HCT116 (cell line): ENCODE measurements around the gene CFDP1. TPM values are rescaled to one million over a fixed set of nuclear protein-coding genes. Genes with fewer than 3 reads are reported as not detected.
A peak's percentile ranks its signal among the peaks of the same experiment; 100 is the strongest.

Source experiments
- ATAC-seq: fragments of 200-7000 bp; cut with Tn5 transposase; 2 replicates; pipeline ENCODE4 v1.9.1; 2020; ENCODE audit warnings: mild to moderate bottlenecking, moderate library complexity
- BruUV-seq: library from RNA; stranded (reverse); fragments of 400-500 nt; replicated peaks from 2 replicates; lab custom pipeline; 2021; lab: Mats Ljungman, UMichigan
- CTCF ChIA-PET: fragments of 300-600 bp; sonication (Branson Sonifier 250); formaldehyde crosslinking; loops from one replicate; lab custom pipeline; 2021; ENCODE audit warnings: antibody characterized with exemption; lab: Charles Lee
- POLR2A ChIA-PET: fragments of 300-600, 350-600 bp; sonication (Branson Sonifier 250); formaldehyde crosslinking; loops from one replicate; lab custom pipeline; 2021; ENCODE audit warnings: antibody characterized with exemption; lab: Charles Lee
- RAD21 ChIA-PET, 2 experiments: fragments of 300-600 bp; sonication (Branson Sonifier 250); formaldehyde crosslinking; loops; one replicate each; lab custom pipeline; 2023; ENCODE audit warnings: low total read pairs in 2 of 2; ENCODE audit not compliant: uncharacterized antibody in 2 of 2, unreplicated experiment in 2 of 2, low non-redundant PET in 1 of 2; lab: Charles Lee
- DNase-seq: peaks from one replicate; pipeline ENCODE4 v3.0.0-alpha.2; 2010; ENCODE audit warnings: low read depth, low spot score
- H2AFZ ChIP-seq: fragments of 200-600 bp; shearing (Covaris generic), sonication (generic); 2 replicates; pipeline ENCODE4 v1.6.1; 2017; ENCODE audit warnings: low read depth, mixed run types, mixed read lengths, antibody characterized with exemption, low read length; ENCODE audit not compliant: poor library complexity, severe bottlenecking
- H3K27ac ChIP-seq: 2 replicates; pipeline ENCODE4 v1.5.1; 2012; ENCODE audit warnings: low read depth, low read length
- H3K27me3 ChIP-seq: fragments of 200-600 bp; sonication (generic); 2 replicates; pipeline ENCODE4 v1.6.1; 2016; ENCODE audit warnings: mixed run types, low read length, mixed read lengths; ENCODE audit not compliant: insufficient read depth
- H3K36me3 ChIP-seq, 2 experiments: fragments of 200-500 bp in 1 of 2; fragments of 200-600 bp in 1 of 2; sonication (Bioruptor generic) in 1 of 2; sonication (generic) in 1 of 2; 2 replicates each; pipeline versions ENCODE4 v1.5.1 to v1.6.1; 2014 to 2016; ENCODE audit warnings: low read length in 2 of 2, inconsistent platforms in 1 of 2, mixed read lengths in 1 of 2, mixed run types in 1 of 2; ENCODE audit not compliant: insufficient read depth in 2 of 2, control insufficient read depth in 1 of 2
- H3K4me1 ChIP-seq, 2 experiments: fragments of 200-600 bp in 1 of 2; sonication (generic) in 1 of 2; 2 replicates each; pipeline versions ENCODE4 v1.5.1 to v1.6.1; 2012 to 2017; ENCODE audit warnings: low read length in 2 of 2, inconsistent platforms in 1 of 2, mild to moderate bottlenecking in 1 of 2, mixed read lengths in 1 of 2, mixed run types in 1 of 2, moderate library complexity in 1 of 2; ENCODE audit not compliant: insufficient read depth in 2 of 2, control insufficient read depth in 1 of 2
- H3K4me2 ChIP-seq: fragments of 200-600 bp; sonication (generic); 2 replicates; pipeline ENCODE4 v1.6.1; 2017; ENCODE audit warnings: mixed run types, low read length, mixed read lengths
- H3K4me3 ChIP-seq, 2 experiments: fragments of 200-600 bp in 1 of 2; sonication (generic) in 1 of 2; replicated peaks in 1 of 2; 2 replicates each; pipeline ENCODE4 v1.5.1; 2011 to 2016; ENCODE audit warnings: low read length in 2 of 2, control low read depth in 1 of 2, low read depth in 1 of 2, mild to moderate bottlenecking in 1 of 2, mixed read lengths in 1 of 2, mixed run types in 1 of 2
- H3K79me2 ChIP-seq: fragments of 200-600 bp; sonication (generic); 2 replicates; pipeline ENCODE4 v1.6.1; 2017; ENCODE audit warnings: mild to moderate bottlenecking, mixed run types, low read length, moderate library complexity, mixed read lengths; ENCODE audit not compliant: insufficient read depth
- H3K9ac ChIP-seq: fragments of 200-600 bp; sonication (generic); 2 replicates; pipeline ENCODE4 v1.6.1; 2016; ENCODE audit warnings: low read length, mixed read lengths
- H3K9me2 ChIP-seq: fragments of 200-600 bp; sonication (generic), shearing (Covaris generic); 2 replicates; pipeline ENCODE4 v1.6.1; 2017; ENCODE audit warnings: mixed run types, mild to moderate bottlenecking, moderate library complexity; ENCODE audit not compliant: insufficient read depth
- H3K9me3 ChIP-seq, 2 experiments: fragments of 200-500 bp in 1 of 2; fragments of 200-600 bp in 1 of 2; sonication (Bioruptor generic) in 1 of 2; sonication (generic) in 1 of 2; 2 replicates each; pipeline ENCODE4 v1.6.1; 2014 to 2017; ENCODE audit warnings: low read length in 2 of 2, mixed read lengths in 2 of 2, inconsistent platforms in 1 of 2, low read depth in 1 of 2, mild to moderate bottlenecking in 1 of 2, mixed run types in 1 of 2, moderate library complexity in 1 of 2; ENCODE audit not compliant: control insufficient read depth in 1 of 2, insufficient read depth in 1 of 2
- H4K20me1 ChIP-seq: fragments of 200-600 bp; sonication (generic), shearing (Covaris generic); 2 replicates; pipeline ENCODE4 v1.6.1; 2017; ENCODE audit warnings: mixed run types, mild to moderate bottlenecking, moderate library complexity; ENCODE audit not compliant: insufficient read depth
- EZH2 ChIP-seq: fragments of 200-600 bp; sonication (generic); IDR thresholded peaks from 2 replicates; pipeline ENCODE4 v1.6.1; 2017; ENCODE audit warnings: antibody characterized with exemption, mixed run types
- POLR2A ChIP-seq: IDR thresholded peaks from 2 replicates; pipeline ENCODE4 v1.7.0; 2011; ENCODE audit warnings: borderline replicate concordance; ENCODE audit not compliant: insufficient read depth, insufficient read length; ENCODE audit errors: extremely low read depth
- RAD21 ChIP-seq: IDR thresholded peaks from 2 replicates; pipeline ENCODE4 v1.6.1; 2012; ENCODE audit warnings: low read depth, mild to moderate bottlenecking
- SIN3A ChIP-seq: IDR thresholded peaks from 2 replicates; pipeline ENCODE4 v1.6.1; 2012; ENCODE audit warnings: low read depth
- YY1 ChIP-seq: IDR thresholded peaks from 2 replicates; pipeline ENCODE4 v1.6.1; 2011; ENCODE audit warnings: low read length, low read depth, moderate library complexity, mild to moderate bottlenecking; ENCODE audit not compliant: insufficient replicate concordance; ENCODE audit errors: extremely low read depth
- ZNF274 ChIP-seq: fragments of 200-500 bp; sonication (Bioruptor generic); IDR thresholded peaks from 2 replicates; pipeline ENCODE4 v1.6.1; 2014; ENCODE audit warnings: mild to moderate bottlenecking, low read depth, low read length, inconsistent platforms
- intact Hi-C: fragments of 100-400 bp; cut with micrococcal nuclease; formaldehyde crosslinking; loops from 2 replicates; pipeline ENCODE4 v1.10.0; 2022
- total RNA-seq: library from RNA; stranded (reverse); gene quantifications from one replicate; pipeline ENCODE4 v1.2.1, GENCODE V29; 2021; ENCODE audit not compliant: unreplicated experiment
- TF ChIP-seq, protein P1 (sequence below): IDR thresholded peaks from 2 replicates; pipeline ENCODE4 v1.6.1; 2012
- TF ChIP-seq, protein P2 (sequence below): IDR thresholded peaks from 2 replicates; pipeline ENCODE4 v1.6.1; 2012; ENCODE audit warnings: low read depth

The CFDP1 gene
- total RNA-seq, 1 experiment from 2014 or later = 45.3 TPM

DNA sequence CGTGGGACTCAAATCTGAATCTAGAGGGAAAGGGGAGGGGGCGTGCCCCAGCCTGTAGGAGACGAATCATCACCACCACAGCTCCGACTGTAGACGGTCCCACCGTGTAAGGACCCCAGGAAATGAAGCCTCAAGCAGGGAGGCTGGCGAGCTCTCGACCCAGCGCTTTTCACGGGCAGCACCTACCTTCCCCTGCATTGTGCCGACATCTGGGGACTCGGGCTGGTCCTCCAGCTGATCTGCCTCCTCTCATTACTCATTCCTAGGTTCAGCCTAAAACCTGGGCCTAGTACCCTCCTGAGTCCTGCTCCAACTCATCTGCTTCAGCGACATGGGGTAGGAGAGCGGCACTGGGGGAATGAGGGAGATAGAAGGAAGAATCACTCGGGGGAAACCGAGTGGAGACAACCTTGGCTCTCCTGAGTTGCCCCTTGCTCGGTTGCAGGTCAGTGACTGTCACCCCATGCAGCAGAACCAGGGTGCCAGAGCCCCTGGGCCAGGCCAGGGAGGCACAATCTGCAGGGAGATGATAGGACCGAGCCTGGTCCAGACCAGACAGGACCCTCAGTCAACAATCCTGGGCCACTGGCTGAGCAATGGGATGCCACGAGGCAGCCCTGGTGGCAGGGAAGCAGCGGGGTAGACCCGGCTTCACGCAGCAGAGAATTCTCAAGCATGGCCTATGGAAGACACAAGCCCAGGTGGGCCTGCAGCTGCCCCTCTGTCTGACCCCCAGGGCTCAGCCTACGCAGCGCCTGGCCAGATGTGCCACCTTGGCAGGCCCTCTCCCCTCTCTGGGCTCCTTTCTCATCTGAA is 181.0 kb downstream of the CFDP1 start:
- DNase-seq = no peak
- no peaks in the 10 kb centered on the region for H3K27me3 ChIP-seq
- peaks cover 74% of the 10 kb centered on the region for H3K79me2 ChIP-seq
- ChIA-PET CTCF (no interaction called here), POLR2A (interaction anchor here (1.1 kb wide), 1 partner anchor 133 kb away, joined by 3 read pairs; no protein-coding TSS in a partner anchor), RAD21 (no interaction called here)
- H3K36me3 ChIP-seq = no peaks in the 10 kb centered on the region; a peak in 1 of 4 replicates
- H3K4me1 ChIP-seq = peaks cover 57 to 85% of the 10 kb centered on the region in 2 experiments
- no peak overlapping the region for H2AFZ ChIP-seq
- H3K4me3 ChIP-seq = peak overlapping the region in 1 of 2 experiments; percentile 28; a peak in 1 of 4 replicates
- intact Hi-C loops = no loop called here
- no peaks in the 10 kb centered on the region for H4K20me1 ChIP-seq
- H3K9me2 ChIP-seq = no peaks in the 10 kb centered on the region
- H3K9me3 ChIP-seq = no peaks in the 10 kb centered on the region
- peak overlapping the region; percentile 77 for H3K27ac ChIP-seq
- peak overlapping the region; percentile 78 for H3K4me2 ChIP-seq
- peak overlapping the region; percentile 56 for H3K9ac ChIP-seq
- TF ChIP-seq, protein P1, sequence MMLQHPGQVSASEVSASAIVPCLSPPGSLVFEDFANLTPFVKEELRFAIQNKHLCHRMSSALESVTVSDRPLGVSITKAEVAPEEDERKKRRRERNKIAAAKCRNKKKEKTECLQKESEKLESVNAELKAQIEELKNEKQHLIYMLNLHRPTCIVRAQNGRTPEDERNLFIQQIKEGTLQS = no peak
- TF ChIP-seq SIN3A (no peak), POLR2A (no peak), RAD21 (no peak), YY1 (no peak), EZH2 (no peak), ZNF274 (no peak)
- TF ChIP-seq, protein P2, sequence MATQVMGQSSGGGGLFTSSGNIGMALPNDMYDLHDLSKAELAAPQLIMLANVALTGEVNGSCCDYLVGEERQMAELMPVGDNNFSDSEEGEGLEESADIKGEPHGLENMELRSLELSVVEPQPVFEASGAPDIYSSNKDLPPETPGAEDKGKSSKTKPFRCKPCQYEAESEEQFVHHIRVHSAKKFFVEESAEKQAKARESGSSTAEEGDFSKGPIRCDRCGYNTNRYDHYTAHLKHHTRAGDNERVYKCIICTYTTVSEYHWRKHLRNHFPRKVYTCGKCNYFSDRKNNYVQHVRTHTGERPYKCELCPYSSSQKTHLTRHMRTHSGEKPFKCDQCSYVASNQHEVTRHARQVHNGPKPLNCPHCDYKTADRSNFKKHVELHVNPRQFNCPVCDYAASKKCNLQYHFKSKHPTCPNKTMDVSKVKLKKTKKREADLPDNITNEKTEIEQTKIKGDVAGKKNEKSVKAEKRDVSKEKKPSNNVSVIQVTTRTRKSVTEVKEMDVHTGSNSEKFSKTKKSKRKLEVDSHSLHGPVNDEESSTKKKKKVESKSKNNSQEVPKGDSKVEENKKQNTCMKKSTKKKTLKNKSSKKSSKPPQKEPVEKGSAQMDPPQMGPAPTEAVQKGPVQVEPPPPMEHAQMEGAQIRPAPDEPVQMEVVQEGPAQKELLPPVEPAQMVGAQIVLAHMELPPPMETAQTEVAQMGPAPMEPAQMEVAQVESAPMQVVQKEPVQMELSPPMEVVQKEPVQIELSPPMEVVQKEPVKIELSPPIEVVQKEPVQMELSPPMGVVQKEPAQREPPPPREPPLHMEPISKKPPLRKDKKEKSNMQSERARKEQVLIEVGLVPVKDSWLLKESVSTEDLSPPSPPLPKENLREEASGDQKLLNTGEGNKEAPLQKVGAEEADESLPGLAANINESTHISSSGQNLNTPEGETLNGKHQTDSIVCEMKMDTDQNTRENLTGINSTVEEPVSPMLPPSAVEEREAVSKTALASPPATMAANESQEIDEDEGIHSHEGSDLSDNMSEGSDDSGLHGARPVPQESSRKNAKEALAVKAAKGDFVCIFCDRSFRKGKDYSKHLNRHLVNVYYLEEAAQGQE = no peak
- TF ChIP-seq, all 23 proteins: peak for 0
- BruUV-seq = no TSS peak
- no peak for ATAC-seq
